GM12873 (cell line): ENCODE measurements around the gene RASL12.

Experiments
- TF ChIP-seq, protein P1 (sequence below): IDR thresholded peaks from 2 replicates; pipeline ENCODE4 v1.5.1; 2012; ENCODE audit warnings: low read depth, mild to moderate bottlenecking, moderate library complexity, low read length, control low read depth; ENCODE audit not compliant: insufficient read depth; ENCODE audit errors: missing control alignments

The RASL12 gene

DNA sequence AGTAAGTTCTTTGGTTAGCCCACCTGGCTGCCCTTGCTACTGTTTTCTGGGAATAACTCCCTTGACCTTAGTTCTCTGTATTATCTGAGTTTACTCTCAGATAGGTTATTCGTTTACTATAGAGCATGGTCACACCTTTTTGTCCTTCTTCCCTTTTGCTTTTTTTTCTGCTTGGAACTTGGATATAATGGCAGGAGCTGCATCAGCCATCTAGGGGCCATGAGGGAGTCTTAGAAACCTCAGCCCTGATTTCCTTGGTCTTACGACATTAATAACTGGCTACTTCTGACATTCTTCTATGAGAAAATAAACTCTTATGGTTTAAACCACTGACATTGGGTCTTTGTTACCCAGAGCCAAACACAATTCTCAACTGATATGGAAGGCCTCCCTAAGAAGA, 26.0 kb downstream of the RASL12 start:
- TF ChIP-seq, protein P1, sequence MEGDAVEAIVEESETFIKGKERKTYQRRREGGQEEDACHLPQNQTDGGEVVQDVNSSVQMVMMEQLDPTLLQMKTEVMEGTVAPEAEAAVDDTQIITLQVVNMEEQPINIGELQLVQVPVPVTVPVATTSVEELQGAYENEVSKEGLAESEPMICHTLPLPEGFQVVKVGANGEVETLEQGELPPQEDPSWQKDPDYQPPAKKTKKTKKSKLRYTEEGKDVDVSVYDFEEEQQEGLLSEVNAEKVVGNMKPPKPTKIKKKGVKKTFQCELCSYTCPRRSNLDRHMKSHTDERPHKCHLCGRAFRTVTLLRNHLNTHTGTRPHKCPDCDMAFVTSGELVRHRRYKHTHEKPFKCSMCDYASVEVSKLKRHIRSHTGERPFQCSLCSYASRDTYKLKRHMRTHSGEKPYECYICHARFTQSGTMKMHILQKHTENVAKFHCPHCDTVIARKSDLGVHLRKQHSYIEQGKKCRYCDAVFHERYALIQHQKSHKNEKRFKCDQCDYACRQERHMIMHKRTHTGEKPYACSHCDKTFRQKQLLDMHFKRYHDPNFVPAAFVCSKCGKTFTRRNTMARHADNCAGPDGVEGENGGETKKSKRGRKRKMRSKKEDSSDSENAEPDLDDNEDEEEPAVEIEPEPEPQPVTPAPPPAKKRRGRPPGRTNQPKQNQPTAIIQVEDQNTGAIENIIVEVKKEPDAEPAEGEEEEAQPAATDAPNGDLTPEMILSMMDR = no peak

- TF ChIP-seq, protein P1 = no peak
These were observed 27.3 kb downstream of the RASL12 start for GRCh38 chr15:65040461-65040860.

GRCh38 chr15:65038836-65039235, 29.0 kb downstream of the RASL12 start:
- TF ChIP-seq, protein P1 = no peak

GRCh38 chr15:65038428-65038827, 29.4 kb downstream of the RASL12 start:
- TF ChIP-seq, protein P1 = no peak

GRCh38 chr15:65037309-65037708, 30.5 kb downstream of the RASL12 start:
- TF ChIP-seq, protein P1 = no peak

DNA sequence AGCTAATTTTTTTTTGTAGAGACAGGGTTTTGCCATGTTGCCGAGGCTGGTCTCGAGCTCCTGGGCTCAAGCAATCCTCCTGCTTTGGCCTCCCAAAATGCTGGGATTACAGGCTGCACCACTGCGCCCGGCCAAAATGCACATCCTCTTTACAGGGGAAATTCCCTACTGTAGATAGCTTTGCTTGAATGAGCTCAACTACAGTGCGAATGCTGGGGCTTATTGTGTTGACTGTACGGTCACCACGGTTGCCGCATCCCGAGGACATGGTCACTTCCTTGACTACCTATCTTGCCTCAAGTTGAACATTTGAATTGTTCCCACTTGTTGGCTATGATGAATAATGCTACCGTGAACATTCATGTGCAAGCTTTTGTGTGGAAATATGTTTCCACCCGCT, 33.1 kb downstream of the RASL12 start:
- TF ChIP-seq, protein P1 = no peak

- TF ChIP-seq, protein P1 = peak; percentile 74
These were observed 34.0 kb downstream of the RASL12 start for GRCh38 chr15:65033659-65034269.
